A549 (cell line): ENCODE results near the gene MYO9A. TPM values are rescaled to one million over a fixed set of nuclear protein-coding genes. Genes with fewer than 3 reads are reported as not detected.

Experiments used
- ATAC-seq, 2 experiments: fragments of 200-7000 bp in 1 of 2; fragments of >200 bp in 1 of 2; cut with Nextera tagmentation in 1 of 2; cut with Tn5 transposase in 1 of 2; 3 replicates each; pipeline versions ENCODE4 v1.8.0 to v1.9.1; 2018 to 2020; ENCODE audit warnings: mild to moderate bottlenecking in 1 of 2, moderate library complexity in 1 of 2
- CTCF ChIA-PET: fragments of 300-600 bp; sonication (Branson Sonifier 250); formaldehyde crosslinking; extraction: SDS; loops from one replicate; lab custom pipeline; 2021; ENCODE audit warnings: antibody characterized with exemption, inconsistent platforms; lab: Yijun Ruan, JAX
- POLR2A ChIA-PET: fragments of 350-600 bp; formaldehyde crosslinking; extraction: SDS; loops from one replicate; lab custom pipeline; 2021; ENCODE audit warnings: antibody characterized with exemption, inconsistent platforms; lab: Yijun Ruan, JAX
- DNase-seq, 2 experiments: peaks; one replicate each; pipeline versions ENCODE4 v3.0.0 to v3.0.0-alpha.2; 2011 to 2016; ENCODE audit warnings: low read depth in 1 of 2, low spot score in 1 of 2
- FAIRE-seq: peaks from 2 replicates; lab custom pipeline; 2011; peaks lifted over from hg19 to GRCh38; lab: Jason Lieb, UNC
- H3K27ac ChIP-seq, 2 experiments: fragments of >200 bp; sonication (Bioruptor Twin); formaldehyde crosslinking; 3 replicates each; pipeline ENCODE4 v1.5.1; 2016 to 2017
- H3K4me1 ChIP-seq: fragments of >200 bp; sonication (Bioruptor Twin); formaldehyde crosslinking; 3 replicates; pipeline ENCODE4 v1.6.1; 2016
- H3K4me2 ChIP-seq: fragments of >200 bp; sonication (Bioruptor Twin); formaldehyde crosslinking; 3 replicates; pipeline ENCODE4 v1.6.1; 2016
- H3K4me3 ChIP-seq: fragments of >200 bp; sonication (Bioruptor Twin); formaldehyde crosslinking; 3 replicates; pipeline ENCODE4 v1.5.1; 2016
- H3K9me3 ChIP-seq: fragments of >200 bp; sonication (Bioruptor Twin); formaldehyde crosslinking; 3 replicates; pipeline ENCODE4 v1.6.1; 2016
- BCL3 ChIP-seq: fragments of >200 bp; sonication (Bioruptor Twin); formaldehyde crosslinking; IDR thresholded peaks from 3 replicates; pipeline ENCODE4 v1.6.1; 2016
- CBX8 ChIP-seq: fragments of 200-600 bp; sonication (generic); IDR thresholded peaks from 2 replicates; pipeline ENCODE4 v1.6.1; 2016
- CEBPB ChIP-seq, 2 experiments: fragments of >200 bp in 1 of 2; sonication (Bioruptor Twin) in 1 of 2; formaldehyde crosslinking in 1 of 2; IDR thresholded peaks; 2 replicates each; pipeline ENCODE4 v1.6.1; 2012 to 2016
- CHD2 ChIP-seq: fragments of 150-350 bp; IDR thresholded peaks from 2 replicates; pipeline ENCODE4 v1.6.1; 2014; ENCODE audit warnings: low read length; ENCODE audit not compliant: partially characterized antibody
- CTCF ChIP-seq: fragments of >200 bp; sonication (Bioruptor Twin); formaldehyde crosslinking; IDR thresholded peaks from 3 replicates; pipeline ENCODE4 v1.5.1; 2016
- EHF ChIP-seq: fragments of 250-450 bp; sonication (Bioruptor Pico); IDR thresholded peaks from 2 replicates; pipeline ENCODE4 v1.5.0; 2020; ENCODE audit warnings: mild to moderate bottlenecking
- EP300 ChIP-seq, 2 experiments: fragments of >200 bp; sonication (Bioruptor Twin); formaldehyde crosslinking; IDR thresholded peaks; 2 replicates in 1 of 2; 3 replicates in 1 of 2; pipeline ENCODE4 v1.6.1; 2016 to 2017
- HDAC2 ChIP-seq: fragments of 200-600 bp; sonication (generic); IDR thresholded peaks from 2 replicates; pipeline ENCODE4 v1.6.1; 2016
- HEYL ChIP-seq: fragments of 250-450 bp; sonication (Bioruptor Pico); IDR thresholded peaks from 2 replicates; pipeline ENCODE4 v1.8.0; 2021; ENCODE audit warnings: mild to moderate bottlenecking, moderate library complexity
- HOXA7 ChIP-seq: fragments of 250-450 bp; sonication (Bioruptor Pico); IDR thresholded peaks from 2 replicates; pipeline ENCODE4 v1.5.0; 2020; ENCODE audit warnings: mild to moderate bottlenecking, moderate library complexity
- HOXB5 ChIP-seq: fragments of 250-450 bp; sonication (Bioruptor Pico); IDR thresholded peaks from 2 replicates; pipeline ENCODE4 v1.5.0; 2020; ENCODE audit warnings: mild to moderate bottlenecking, moderate library complexity
- JUN ChIP-seq, 2 experiments: fragments of >200 bp; sonication (Bioruptor Twin); formaldehyde crosslinking; IDR thresholded peaks; 2 replicates in 1 of 2; 3 replicates in 1 of 2; pipeline ENCODE4 v1.6.1; 2016 to 2017
- JUNB ChIP-seq: fragments of >200 bp; sonication (Bioruptor Twin); formaldehyde crosslinking; IDR thresholded peaks from 2 replicates; pipeline ENCODE4 v1.6.1; 2016
- KDM1A ChIP-seq: fragments of 200-600 bp; sonication (generic); IDR thresholded peaks from 2 replicates; pipeline ENCODE4 v1.6.1; 2016; ENCODE audit warnings: low read depth, mild to moderate bottlenecking
- MYC ChIP-seq: IDR thresholded peaks from 2 replicates; pipeline ENCODE4 v1.6.1; 2012; ENCODE audit warnings: mild to moderate bottlenecking, inconsistent platforms, low read length, improper control_type of control experiment, borderline replicate concordance
- NPAS2 ChIP-seq: fragments of 250-450 bp; sonication (Bioruptor Pico); IDR thresholded peaks from 2 replicates; pipeline ENCODE4 v1.8.0; 2022; ENCODE audit warnings: mild to moderate bottlenecking, moderate library complexity, borderline replicate concordance
- NR3C1 ChIP-seq: fragments of >200 bp; sonication (Bioruptor Twin); formaldehyde crosslinking; IDR thresholded peaks from 3 replicates; pipeline ENCODE4 v1.6.1; 2017
- POLR2A ChIP-seq: IDR thresholded peaks from 2 replicates; pipeline ENCODE4 v1.6.1; 2012; ENCODE audit warnings: mild to moderate bottlenecking, low read length
- RAD21 ChIP-seq, 2 experiments: fragments of >200 bp in 1 of 2; sonication (Bioruptor Twin) in 1 of 2; formaldehyde crosslinking in 1 of 2; IDR thresholded peaks in 1 of 2; conservative IDR thresholded peaks in 1 of 2; 2 replicates in 1 of 2; 3 replicates in 1 of 2; pipeline ENCODE4 v1.6.1; 2012 to 2018; ENCODE audit warnings: inconsistent platforms in 1 of 2
- RARB ChIP-seq: fragments of 250-450 bp; sonication (Bioruptor Pico); IDR thresholded peaks from 2 replicates; pipeline ENCODE4 v1.8.0; 2021; ENCODE audit warnings: mild to moderate bottlenecking, moderate library complexity
- RCOR1 ChIP-seq: fragments of 150-350 bp; IDR thresholded peaks from 2 replicates; pipeline ENCODE4 v1.6.1; 2014; ENCODE audit warnings: antibody characterized with exemption, low read length, low read depth
- REST ChIP-seq: fragments of 200-600 bp; sonication (generic); IDR thresholded peaks from 2 replicates; pipeline ENCODE4 v1.6.1; 2016; ENCODE audit warnings: antibody characterized with exemption, mild to moderate bottlenecking, moderate library complexity
- SMC3 ChIP-seq: fragments of >200 bp; sonication (Bioruptor Twin); formaldehyde crosslinking; IDR thresholded peaks from 3 replicates; pipeline ENCODE4 v1.6.1; 2018; ENCODE audit warnings: inconsistent platforms
- SREBF2 ChIP-seq: fragments of 450-650 bp; IDR thresholded peaks from 2 replicates; pipeline ENCODE4 v1.6.1; 2014; ENCODE audit warnings: mild to moderate bottlenecking, moderate library complexity
- TFCP2L1 ChIP-seq: fragments of 250-450 bp; sonication (Bioruptor Pico); IDR thresholded peaks from 2 replicates; pipeline ENCODE4 v1.5.0; 2021; ENCODE audit warnings: mild to moderate bottlenecking
- USF2 ChIP-seq: fragments of 450-650 bp; IDR thresholded peaks from 2 replicates; pipeline ENCODE4 v1.6.1; 2014; ENCODE audit warnings: antibody characterized with exemption
- ZFP36 ChIP-seq: fragments of 450-650 bp; IDR thresholded peaks from 2 replicates; pipeline ENCODE4 v1.6.1; 2014; ENCODE audit warnings: borderline replicate concordance; ENCODE audit not compliant: partially characterized antibody
- ZNF302 ChIP-seq: fragments of 250-450 bp; sonication (Bioruptor Pico); IDR thresholded peaks from 2 replicates; pipeline ENCODE4 v1.9.0; 2021; ENCODE audit warnings: inconsistent platforms, mild to moderate bottlenecking, moderate library complexity
- ZSCAN20 ChIP-seq: fragments of 250-450 bp; sonication (Bioruptor Pico); IDR thresholded peaks from 2 replicates; pipeline ENCODE4 v1.8.0; 2022; ENCODE audit warnings: mild to moderate bottlenecking, moderate library complexity
- WGBS: methylation state at CpG from one replicate; pipeline ENCODE4 v1.1.6; 2017; ENCODE audit errors: missing lambda C conversion rate; 5-methylcytosine and 5-hydroxymethylcytosine counted together
- polyA plus RNA-seq, 4 experiments: library from polyadenylated mRNA; depleted of rRNA in 3 of 4; stranded (reverse); fragments of >200 nt; fragmentation: RNase III in 1 of 4; extraction: RNeasy Plus Mini Kit Qiagen cat#74134 plus additional on column Dnase treatment in 1 of 4; gene quantifications; 2 replicates in 3 of 4; 3 replicates in 1 of 4; pipeline ENCODE4 v1.2.3, GENCODE V29; 2011 to 2017

The MYO9A gene
- polyA plus RNA-seq, 2 of the 4 experiments (the other 2 are of a cell fraction), result 5.9 to 21.9 TPM

- TF ChIP-seq HDAC2 (no peak), HOXA7 (CRISPR knock-in tag) (no peak), HEYL (no peak), ZNF302 (no peak), CBX8 (no peak), CTCF (no peak), EHF (no peak), HOXB5 (CRISPR knock-in tag) (no peak), SMC3 (no peak), MYC (no peak), NR3C1 (no peak)
- ChIA-PET POLR2A (no interaction called here), CTCF (interaction anchor here (0.6 to 3.3 kb wide), 5 partner anchors 13 to 834 kb away, joined by 3 to 11 read pairs (median 7); no protein-coding TSS in a partner anchor)
- no peak overlapping the region for H3K4me3 ChIP-seq
- no peaks in the 10 kb centered on the region for H3K4me1 ChIP-seq
- no peak overlapping the region for H3K27ac ChIP-seq
- no peak overlapping the region for H3K4me2 ChIP-seq
- DNase-seq, result no peak
- H3K9me3 ChIP-seq, result peaks cover 48% of the 10 kb centered on the region
- 91% methylated on average over 13 of the region's 13 CpGs for WGBS
- no peak for FAIRE-seq
- ATAC-seq, result no peak
Measured at GRCh38 chr15:71817351-71817750, 300.6 kb downstream of the MYO9A start.

- Histone ChIP-seq H3K9me3 (peaks cover 28% of the 10 kb centered on the region), H3K4me1 (no peaks in the 10 kb centered on the region), H3K4me2 (no peak overlapping the region), H3K4me3 (no peak overlapping the region), H3K27ac (no peak overlapping the region)
- FAIRE-seq (no peak), ATAC-seq (no peak), DNase-seq (no peak)
- TF ChIP-seq HOXB5 (CRISPR knock-in tag) (no peak), USF2 (no peak), ZFP36 (no peak), KDM1A (no peak), NPAS2 (no peak), SREBF2 (no peak), RARB (CRISPR knock-in tag) (no peak), JUNB (no peak)
- CTCF ChIA-PET, result interaction anchor here (1.2 to 2.1 kb wide), 3 partner anchors 14 to 340 kb away, joined by 3 to 12 read pairs (median 3); no protein-coding TSS in a partner anchor
- WGBS, result 87% methylated on average over 3 of the region's 3 CpGs
- POLR2A ChIA-PET, result no interaction called here
Measured at GRCh38 chr15:71815301-71815700, 302.6 kb downstream of the MYO9A start.

- ATAC-seq (no peak), FAIRE-seq (no peak), DNase-seq (no peak)
- H3K4me2 ChIP-seq, result no peak overlapping the region
- WGBS, result 78% methylated on average over 6 of the region's 9 CpGs
- POLR2A ChIA-PET, result no interaction called here
- H3K9me3 ChIP-seq, result peaks cover 14% of the 10 kb centered on the region
- H3K4me3 ChIP-seq, result no peak overlapping the region
- no peaks in the 10 kb centered on the region for H3K4me1 ChIP-seq
- H3K27ac ChIP-seq, result no peak overlapping the region
- CTCF ChIA-PET, result interaction anchor here (0.6 to 2.1 kb wide), 9 partner anchors 13 to 840 kb away, joined by 3 to 12 read pairs (median 3); no protein-coding TSS in a partner anchor
- TF ChIP-seq EP300 (IDR thresholded peaks at IDR 0.05) (no peak), RCOR1 (no peak), NPAS2 (no peak), ZSCAN20 (CRISPR knock-in tag) (no peak), CEBPB (IDR thresholded peaks at IDR 0.05) (no peak), JUN (IDR thresholded peaks at IDR 0.05) (no peak), CBX8 (no peak), MYC (no peak), CHD2 (no peak), TFCP2L1 (CRISPR knock-in tag) (no peak), BCL3 (no peak), RAD21 (conservative IDR thresholded peaks at IDR 0.05 in 1 of 2, IDR thresholded peaks at IDR 0.05 in 1 of 2) (no peak), POLR2A (no peak), REST (no peak)
Measured at GRCh38 chr15:71813723-71814470, 304.1 kb downstream of the MYO9A start.
